Measurements from ENCODE around the gene SLU7.

GRCh38 chr5:160363660-160364395, 55.1 kb downstream of the SLU7 start:
- TF ChIP-seq POLR2AphosphoS5 (IDR thresholded peaks at IDR 0.05; ENCODE audit: low read depth, low read length) (no peak), POLR2A (IDR thresholded peaks at IDR 0.05; ENCODE audit: low read depth, low read length) (no peak), TAF1 (IDR thresholded peaks at IDR 0.05; ENCODE audit: low read depth, low read length) (no peak), SPI1 (IDR thresholded peaks at IDR 0.05; ENCODE audit: low read depth, low read length) (no peak)
